GM18502 (cell line): Measurements from ENCODE around the gene OR2T5.
"Not testable (repeated sequence)": the region's sequence is repeated elsewhere in the genome, so short reads cannot be mapped to it uniquely, and the experiment has no call there.

Experiments used
- ATAC-seq: cut with Tn5 transposase; IDR thresholded peaks from one replicate; pipeline ENCODE4 v1.9.1; 2021; ENCODE audit warnings: mild to moderate bottlenecking; ENCODE audit not compliant: unreplicated experiment, poor library complexity

The OR2T5 gene

DNA sequence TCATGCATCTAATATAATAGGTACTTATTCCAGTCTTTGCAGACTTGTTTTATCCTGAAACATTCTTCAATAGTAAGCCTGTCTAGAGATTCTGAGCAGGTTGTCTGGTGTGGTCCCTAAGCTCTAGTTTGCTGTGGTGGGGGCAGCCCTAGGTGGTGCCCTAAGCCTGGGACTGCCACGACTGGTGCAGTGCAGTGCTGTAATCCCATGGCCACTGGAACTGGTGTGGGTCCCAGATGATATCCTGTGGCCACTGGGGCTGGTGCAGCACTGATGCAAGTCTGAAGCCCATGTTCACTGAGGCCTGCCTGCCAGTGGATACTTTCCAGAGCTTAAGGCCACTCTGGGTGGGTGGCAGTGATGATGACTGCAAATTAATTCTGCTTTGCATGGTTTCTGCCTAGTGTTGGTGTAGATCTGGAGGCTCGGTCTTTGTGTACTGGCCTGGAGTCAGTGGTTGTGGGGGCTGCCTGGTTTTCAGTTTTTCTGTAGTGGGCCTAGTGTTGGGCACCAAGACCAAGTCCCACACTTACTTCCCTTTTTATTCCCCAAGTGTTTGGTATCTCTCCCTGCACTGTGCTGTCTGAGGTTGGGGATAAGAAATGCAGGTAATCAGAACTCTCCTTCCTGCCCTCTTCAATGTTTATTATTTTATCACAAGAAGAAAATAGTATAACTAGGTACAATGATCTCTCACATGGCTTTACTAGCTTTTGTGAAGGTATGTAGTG is 12.1 kb downstream of the OR2T5 start:
- not testable (repeated sequence) for ATAC-seq

DNA sequence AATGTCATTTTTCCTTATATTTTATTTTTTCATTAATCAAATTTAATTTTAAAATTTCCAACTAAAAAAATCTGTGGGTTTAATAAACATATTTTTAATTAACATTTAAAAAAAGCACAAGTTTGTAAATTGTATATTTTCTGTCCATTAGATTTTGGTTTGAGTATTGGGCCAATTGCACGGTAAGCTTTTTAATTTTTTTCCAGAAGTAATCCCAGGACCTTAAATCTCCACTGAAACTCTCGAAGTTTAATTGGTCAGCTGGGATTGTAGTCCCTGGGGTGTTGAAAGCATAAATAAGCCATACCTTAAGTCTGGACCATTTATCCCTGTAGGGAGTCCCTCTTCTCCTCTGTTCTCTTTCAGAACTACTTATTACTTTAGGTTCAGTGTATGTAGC is 19.4 kb downstream of the OR2T5 start, which contains the start of gene OR2G6:
TSS of gene OR2G6 (plus strand) at position 301 of the 400 bp plus-strand sequence. CDS start 13,574 bp downstream, outside the sequence.
- not testable (repeated sequence) for ATAC-seq

DNA sequence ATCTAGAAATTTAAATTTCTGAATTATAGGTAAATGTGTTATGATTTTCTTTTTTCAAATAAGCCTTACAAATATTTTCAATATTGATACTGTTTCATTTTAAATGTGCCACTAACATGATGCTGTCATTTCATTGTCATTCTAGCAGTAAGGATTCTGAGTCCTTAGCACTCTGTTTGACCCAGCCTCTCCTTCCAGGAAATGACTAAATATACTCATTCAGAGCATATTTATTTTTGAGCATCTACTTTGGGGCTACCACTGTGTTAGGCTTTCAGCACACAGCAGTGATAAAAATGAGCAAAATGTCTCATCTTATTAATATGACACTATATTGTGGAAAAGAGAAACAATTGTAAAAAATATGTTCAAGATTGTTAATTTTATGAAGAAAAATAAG is 21.8 kb downstream of the OR2T5 start:
- peak; percentile 57 for ATAC-seq

DNA sequence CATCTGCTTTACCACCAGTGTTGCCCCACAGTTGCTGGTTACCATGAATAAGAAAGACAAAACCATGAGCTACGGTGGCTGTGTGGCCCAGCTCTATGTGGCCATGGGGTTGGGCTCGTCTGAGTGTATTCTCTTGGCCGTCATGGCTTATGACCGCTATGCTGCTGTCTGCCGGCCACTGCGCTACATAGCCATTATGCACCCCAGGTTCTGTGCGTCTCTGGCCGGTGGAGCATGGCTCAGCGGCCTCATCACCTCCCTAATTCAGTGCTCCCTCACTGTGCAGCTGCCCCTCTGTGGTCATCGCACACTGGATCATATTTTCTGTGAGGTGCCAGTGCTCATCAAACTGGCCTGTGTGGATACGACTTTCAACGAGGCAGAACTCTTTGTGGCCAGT is 33.5 kb downstream of the OR2T5 start:
- no peak for ATAC-seq

DNA sequence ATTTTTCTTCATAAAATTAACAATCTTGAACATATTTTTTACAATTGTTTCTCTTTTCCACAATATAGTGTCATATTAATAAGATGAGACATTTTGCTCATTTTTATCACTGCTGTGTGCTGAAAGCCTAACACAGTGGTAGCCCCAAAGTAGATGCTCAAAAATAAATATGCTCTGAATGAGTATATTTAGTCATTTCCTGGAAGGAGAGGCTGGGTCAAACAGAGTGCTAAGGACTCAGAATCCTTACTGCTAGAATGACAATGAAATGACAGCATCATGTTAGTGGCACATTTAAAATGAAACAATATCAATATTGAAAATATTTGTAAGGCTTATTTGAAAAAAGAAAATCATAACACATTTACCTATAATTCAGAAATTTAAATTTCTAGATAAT is 49.1 kb downstream of the OR2T5 start:
- peak; percentile 65 for ATAC-seq
